ENCODE measurements around the gene GPC6.

Gene GPC6

GRCh38 chr13:93977986-93978385 lies 751.4 kb downstream of the GPC6 start:
- no peak overlapping the region for H3K27ac ChIP-seq
- TF ChIP-seq ZFX (IDR thresholded peaks at IDR 0.05), result no peak
- TF ChIP-seq, protein P1, sequence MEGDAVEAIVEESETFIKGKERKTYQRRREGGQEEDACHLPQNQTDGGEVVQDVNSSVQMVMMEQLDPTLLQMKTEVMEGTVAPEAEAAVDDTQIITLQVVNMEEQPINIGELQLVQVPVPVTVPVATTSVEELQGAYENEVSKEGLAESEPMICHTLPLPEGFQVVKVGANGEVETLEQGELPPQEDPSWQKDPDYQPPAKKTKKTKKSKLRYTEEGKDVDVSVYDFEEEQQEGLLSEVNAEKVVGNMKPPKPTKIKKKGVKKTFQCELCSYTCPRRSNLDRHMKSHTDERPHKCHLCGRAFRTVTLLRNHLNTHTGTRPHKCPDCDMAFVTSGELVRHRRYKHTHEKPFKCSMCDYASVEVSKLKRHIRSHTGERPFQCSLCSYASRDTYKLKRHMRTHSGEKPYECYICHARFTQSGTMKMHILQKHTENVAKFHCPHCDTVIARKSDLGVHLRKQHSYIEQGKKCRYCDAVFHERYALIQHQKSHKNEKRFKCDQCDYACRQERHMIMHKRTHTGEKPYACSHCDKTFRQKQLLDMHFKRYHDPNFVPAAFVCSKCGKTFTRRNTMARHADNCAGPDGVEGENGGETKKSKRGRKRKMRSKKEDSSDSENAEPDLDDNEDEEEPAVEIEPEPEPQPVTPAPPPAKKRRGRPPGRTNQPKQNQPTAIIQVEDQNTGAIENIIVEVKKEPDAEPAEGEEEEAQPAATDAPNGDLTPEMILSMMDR (conservative IDR thresholded peaks at IDR 0.05), result no peak

DNA sequence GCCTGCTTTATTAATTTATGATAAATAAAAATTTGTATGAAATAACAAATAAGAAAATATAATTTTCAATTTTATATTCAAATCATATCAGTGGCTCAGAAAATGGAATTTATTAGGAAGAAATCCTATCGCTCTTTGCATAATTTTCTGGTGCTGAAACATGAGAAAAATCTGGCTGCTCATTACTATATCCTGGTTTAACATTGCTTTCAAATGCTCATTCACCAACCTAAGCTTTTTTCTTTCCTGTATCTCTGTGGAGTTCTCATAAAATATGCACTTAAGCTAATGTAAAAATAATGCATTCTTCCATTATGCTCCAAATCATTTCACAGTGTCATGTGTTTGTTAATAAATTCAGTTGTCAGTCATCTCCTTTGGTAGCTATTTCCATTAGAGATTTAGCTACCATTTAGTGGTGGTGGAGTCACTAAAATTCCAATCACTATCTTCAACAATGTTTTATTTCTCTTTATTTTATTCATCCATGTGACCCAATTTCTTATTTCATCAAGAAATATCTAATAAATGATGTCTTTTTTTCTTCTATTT lies 754.9 kb downstream of the GPC6 start:
- TF ChIP-seq, protein P1 (conservative IDR thresholded peaks at IDR 0.05), result no peak
- TF ChIP-seq ZFX (IDR thresholded peaks at IDR 0.05), result no peak
- H3K27ac ChIP-seq, result no peak overlapping the region

GRCh38 chr13:93982179-93982918 lies 755.7 kb downstream of the GPC6 start:
- no peak for TF ChIP-seq ZFX (IDR thresholded peaks at IDR 0.05)
- TF ChIP-seq, protein P1 (conservative IDR thresholded peaks at IDR 0.05), result no peak
- no peak overlapping the region for H3K27ac ChIP-seq

DNA sequence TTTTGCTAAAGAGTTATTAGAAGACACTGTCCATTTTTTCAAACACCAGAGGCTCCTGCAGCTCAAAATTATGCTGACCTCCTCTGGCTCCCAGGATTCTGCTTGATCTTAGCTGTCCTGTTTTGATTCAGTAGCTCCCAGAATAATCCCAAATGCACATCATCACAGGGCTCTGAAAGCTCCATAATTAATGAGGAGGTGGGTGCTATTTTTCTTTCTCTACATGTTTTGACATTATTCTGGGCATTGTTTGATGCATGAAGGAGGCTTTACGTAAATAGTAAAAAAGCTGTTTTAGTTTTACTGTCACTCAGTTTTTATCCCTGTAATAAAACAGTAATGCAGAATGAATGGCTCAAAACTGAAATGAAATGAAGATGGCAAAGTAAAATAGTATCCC lies 757.4 kb downstream of the GPC6 start:
- no peak overlapping the region for H3K27ac ChIP-seq
- TF ChIP-seq ZFX (IDR thresholded peaks at IDR 0.05), result no peak
- TF ChIP-seq, protein P1 (conservative IDR thresholded peaks at IDR 0.05), result no peak

- H3K27ac ChIP-seq, result no peak overlapping the region
- TF ChIP-seq, protein P1 (conservative IDR thresholded peaks at IDR 0.05), result no peak
- TF ChIP-seq ZFX (IDR thresholded peaks at IDR 0.05), result no peak
Measured at GRCh38 chr13:93984876-93985275, 758.3 kb downstream of the GPC6 start.

DNA sequence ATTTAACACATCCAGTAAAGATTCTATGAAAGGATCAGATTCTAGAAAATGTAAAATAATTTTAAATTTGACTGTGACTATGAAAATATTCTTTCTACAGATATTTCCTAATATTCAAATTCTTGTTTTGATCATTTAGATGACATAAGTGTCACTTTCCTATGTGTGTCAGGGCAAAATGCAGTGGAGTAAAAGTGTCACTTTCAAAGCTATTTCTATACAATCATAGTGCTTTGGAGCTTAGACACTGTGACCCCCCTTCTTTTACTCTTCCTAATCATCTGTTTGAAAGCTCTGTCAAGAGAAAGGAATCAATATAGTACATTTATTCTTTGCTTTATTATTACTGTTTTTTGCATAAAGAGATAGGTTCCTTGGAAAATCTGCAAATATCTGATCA lies 760.9 kb downstream of the GPC6 start:
- no peak overlapping the region for H3K27ac ChIP-seq
- TF ChIP-seq ZFX (IDR thresholded peaks at IDR 0.05), result no peak
- TF ChIP-seq, protein P1 (conservative IDR thresholded peaks at IDR 0.05), result no peak

- no peak overlapping the region for H3K27ac ChIP-seq
- TF ChIP-seq ZFX (IDR thresholded peaks at IDR 0.05), result no peak
- TF ChIP-seq, protein P1 (conservative IDR thresholded peaks at IDR 0.05), result no peak
Measured at GRCh38 chr13:93991569-93991968, 765.0 kb downstream of the GPC6 start.
